ENCODE results near the gene PPP1R1C.

PPP1R1C gene

GRCh38 chr2:182064019-182064778, 78.5 kb downstream of the PPP1R1C start:
- no peak for DNase-seq

GRCh38 chr2:182066400-182067087, 80.9 kb downstream of the PPP1R1C start:
- DNase-seq: no peak

- no peak for DNase-seq
These were observed 81.7 kb downstream of the PPP1R1C start for GRCh38 chr2:182067393-182067792.

- no peak for DNase-seq
These were observed 83.2 kb downstream of the PPP1R1C start for GRCh38 chr2:182068811-182069210.

GRCh38 chr2:182069416-182069815, 83.8 kb downstream of the PPP1R1C start:
- no peak for DNase-seq

GRCh38 chr2:182069908-182070307, 84.3 kb downstream of the PPP1R1C start:
- DNase-seq: no peak

- DNase-seq: no peak
These were observed 85.1 kb downstream of the PPP1R1C start for GRCh38 chr2:182070736-182071135.

- no peak for DNase-seq
These were observed 87.2 kb downstream of the PPP1R1C start for GRCh38 chr2:182072861-182073260.

GRCh38 chr2:182073613-182074012, 88.0 kb downstream of the PPP1R1C start:
- no peak for DNase-seq

GRCh38 chr2:182077023-182077422, 91.4 kb downstream of the PPP1R1C start:
- DNase-seq: no peak

GRCh38 chr2:182077448-182078142, 91.9 kb downstream of the PPP1R1C start:
- DNase-seq: no peak

- DNase-seq: no peak
These were observed 93.4 kb downstream of the PPP1R1C start for GRCh38 chr2:182078988-182079602.

- no peak for DNase-seq
These were observed 94.8 kb downstream of the PPP1R1C start for GRCh38 chr2:182080493-182080892.

GRCh38 chr2:182081602-182082260, 96.1 kb downstream of the PPP1R1C start:
- DNase-seq: no peak

- no peak for DNase-seq
These were observed 103.1 kb downstream of the PPP1R1C start for GRCh38 chr2:182088681-182089320.

GRCh38 chr2:182090486-182090885, 104.8 kb downstream of the PPP1R1C start:
- DNase-seq: no peak

GRCh38 chr2:182097571-182098164, 112.0 kb downstream of the PPP1R1C start:
- DNase-seq: no peak

GRCh38 chr2:182098648-182099047, 113.0 kb downstream of the PPP1R1C start:
- DNase-seq: no peak

GRCh38 chr2:182101263-182101662, 115.6 kb downstream of the PPP1R1C start:
- DNase-seq: no peak

GRCh38 chr2:182103526-182103925, 117.9 kb downstream of the PPP1R1C start:
- no peak for DNase-seq

GRCh38 chr2:182110347-182110746, 124.7 kb downstream of the PPP1R1C start:
- no peak for DNase-seq

- no peak for DNase-seq
These were observed 127.7 kb downstream of the PPP1R1C start for GRCh38 chr2:182113334-182113733.
